Breast epithelium (tissue), 4 donors: Measurements from ENCODE around the gene CLEC1A. TPM values are rescaled to one million over a fixed set of nuclear protein-coding genes. Genes with fewer than 3 reads are reported as not detected.

Source experiments
- DNase-seq, 2 donors: peaks; one replicate each; pipeline ENCODE4 v3.0.0-alpha.2; 2019; ENCODE audit warnings: low spot score in 2 of 2
- H3K27ac ChIP-seq, 2 donors: fragments of 200-600 bp; sonication (generic) in 1 of 2; one replicate each; pipeline ENCODE4 v1.5.1; 2016 to 2019; ENCODE audit warnings: mild to moderate bottlenecking in 1 of 2
- H3K27me3 ChIP-seq, 2 donors: fragments of 200-600 bp; sonication (generic) in 1 of 2; one replicate each; pipeline versions ENCODE4 v1.5.1 to v1.6.0; 2017 to 2019; ENCODE audit warnings: control low read depth in 1 of 2, mild to moderate bottlenecking in 1 of 2
- H3K36me3 ChIP-seq: fragments of 200-600 bp; one replicate; pipeline ENCODE4 v1.5.1; 2019
- H3K4me1 ChIP-seq, 2 donors: fragments of 200-600 bp; sonication (generic); one replicate each; pipeline ENCODE4 v1.5.1; 2016 to 2019; ENCODE audit warnings: control low read depth in 1 of 2
- H3K4me3 ChIP-seq, 3 donors: fragments of 200-600 bp; sonication (generic); 1 replicate in 2 of 3; 2 replicates in 1 of 3; pipeline ENCODE4 v1.5.1; 2016 to 2019; ENCODE audit warnings: mild to moderate bottlenecking in 3 of 3, moderate library complexity in 2 of 3
- H3K9me3 ChIP-seq, 2 donors: fragments of 200-600 bp; sonication (generic) in 1 of 2; one replicate each; pipeline ENCODE4 v1.5.1; 2016 to 2019; ENCODE audit warnings: control low read depth in 1 of 2
- CTCF ChIP-seq, 3 donors: fragments of 450-650 bp; IDR thresholded peaks; one replicate each; pipeline ENCODE4 v1.5.1; 2016 to 2017; ENCODE audit warnings: antibody characterized with exemption in 3 of 3, mild to moderate bottlenecking in 3 of 3, moderate library complexity in 3 of 3
- POLR2A ChIP-seq: fragments of 450-650 bp; IDR thresholded peaks from one replicate; pipeline ENCODE4 v1.6.1; 2016; ENCODE audit warnings: antibody characterized with exemption, mild to moderate bottlenecking, moderate library complexity
- POLR2AphosphoS5 ChIP-seq, 3 donors: sonication (generic); formaldehyde crosslinking; IDR thresholded peaks; one replicate each; pipeline ENCODE4 v1.6.1; 2017; ENCODE audit warnings: antibody characterized with exemption in 3 of 3
- intact Hi-C: fragments of 100-400 bp; cut with DNase I; formaldehyde crosslinking; loops from one replicate; pipeline ENCODE4 v1.15.1; 2023; ENCODE audit warnings: low total_unique reads
- total RNA-seq, 3 donors: library from RNA; depleted of rRNA; stranded (reverse); fragments of >200 nt; gene quantifications; one replicate each; pipeline ENCODE4 v1.1.0, GENCODE V29; 2016

CLEC1A gene
- total RNA-seq, 3 donors from 2014 or later, result 1.9 to 6.9 (median 4.3) TPM

GRCh38 chr12:10094646-10095395 is 4.0 kb downstream of the CLEC1A start:
- H3K4me3 ChIP-seq, result no peak overlapping the region
- no peaks in the 10 kb centered on the region for H3K27me3 ChIP-seq
- no peaks in the 10 kb centered on the region for H3K9me3 ChIP-seq
- H3K36me3 ChIP-seq, result no peaks in the 10 kb centered on the region
- intact Hi-C loops, result no loop called here
- H3K27ac ChIP-seq, result peak overlapping the region in 1 of 2 donors; percentile 27
- DNase-seq, result no peak
- H3K4me1 ChIP-seq, result no peaks in the 10 kb centered on the region
- no peak for TF ChIP-seq POLR2A

- Histone ChIP-seq H3K36me3 (no peaks in the 10 kb centered on the region), H3K4me1 (no peaks in the 10 kb centered on the region), H3K9me3 (no peaks in the 10 kb centered on the region), H3K4me3 (no peak overlapping the region), H3K27ac (no peak overlapping the region), H3K27me3 (no peaks in the 10 kb centered on the region)
- TF ChIP-seq POLR2A (no peak), POLR2AphosphoS5 (IDR thresholded peaks at IDR 0.05) (no peak), CTCF (IDR thresholded peaks at IDR 0.05) (no peak)
- intact Hi-C loops, result no loop called here
- DNase-seq, result no peak
Measured at GRCh38 chr12:10088955-10089900, 9.6 kb downstream of the CLEC1A start.

- intact Hi-C loops, result no loop called here
- no peaks in the 10 kb centered on the region for H3K4me1 ChIP-seq
- no peak overlapping the region for H3K27ac ChIP-seq
- H3K9me3 ChIP-seq, result no peaks in the 10 kb centered on the region
- H3K27me3 ChIP-seq, result no peaks in the 10 kb centered on the region
- no peaks in the 10 kb centered on the region for H3K36me3 ChIP-seq
- H3K4me3 ChIP-seq, result no peak overlapping the region
- no peak for DNase-seq
- TF ChIP-seq POLR2A (no peak), POLR2AphosphoS5 (IDR thresholded peaks at IDR 0.05) (no peak), CTCF (IDR thresholded peaks at IDR 0.05) (no peak)
Measured at GRCh38 chr12:10088031-10088430, 10.8 kb downstream of the CLEC1A start.

GRCh38 chr12:10086387-10086786 is 12.4 kb downstream of the CLEC1A start:
- Histone ChIP-seq H3K36me3 (no peaks in the 10 kb centered on the region), H3K4me3 (no peak overlapping the region), H3K9me3 (no peaks in the 10 kb centered on the region), H3K27ac (no peak overlapping the region), H3K4me1 (no peaks in the 10 kb centered on the region), H3K27me3 (no peaks in the 10 kb centered on the region)
- intact Hi-C loops, result no loop called here
- TF ChIP-seq POLR2A (no peak), POLR2AphosphoS5 (IDR thresholded peaks at IDR 0.05) (no peak), CTCF (IDR thresholded peaks at IDR 0.05) (no peak)
- DNase-seq, result no peak

- Histone ChIP-seq H3K36me3 (no peaks in the 10 kb centered on the region), H3K4me1 (no peaks in the 10 kb centered on the region)
- intact Hi-C loops, result no loop called here
Measured at GRCh38 chr12:10084733-10085132, 14.1 kb downstream of the CLEC1A start.

More at GRCh38 chr12:10084733-10085132, 14.1 kb downstream of the CLEC1A start:
- Histone ChIP-seq H3K9me3 (no peaks in the 10 kb centered on the region), H3K27me3 (no peaks in the 10 kb centered on the region), H3K27ac (no peak overlapping the region), H3K4me3 (no peak overlapping the region)
- no peak for DNase-seq
- TF ChIP-seq CTCF (IDR thresholded peaks at IDR 0.05) (no peak), POLR2A (no peak), POLR2AphosphoS5 (IDR thresholded peaks at IDR 0.05) (no peak)
